ENCODE results near the gene RAB27B. TPM values are rescaled to one million over a fixed set of nuclear protein-coding genes. Genes with fewer than 3 reads are reported as not detected.
A peak's percentile ranks its signal among the peaks of the same experiment; 100 is the strongest.

The RAB27B gene
- total RNA-seq, 2 donors from 2014 or later = 0.66 to 10.1 TPM

GRCh38 chr18:54928236-54928635 lies 100.0 kb downstream of the RAB27B start:
- Histone ChIP-seq H3K9me3 (no peaks in the 10 kb centered on the region), H3K27me3 (no peaks in the 10 kb centered on the region), H3K4me1 (no peaks in the 10 kb centered on the region), H3K36me3 (replicated peaks in 1 of 2; ENCODE audit: insufficient read depth in 1 of 2, low read depth in 2 of 2) (no peaks in the 10 kb centered on the region), H3K27ac (no peak overlapping the region), H3K4me3 (no peak overlapping the region)
- ATAC-seq (no peak), DNase-seq (no peak)
- intact Hi-C loops (cut with DNase I) = no loop called here
- TF ChIP-seq POLR2A (IDR thresholded peaks at IDR 0.05) = no peak
- TF ChIP-seq CTCF (IDR thresholded peaks at IDR 0.05) = no peak
- 79 to 88% methylated on average over 2 of the region's 2 CpGs for WGBS, 2 donors

- DNase-seq (no peak), ATAC-seq (no peak)
- Histone ChIP-seq H3K4me3 (no peak overlapping the region), H3K9me3 (no peaks in the 10 kb centered on the region), H3K36me3 (replicated peaks in 1 of 2; ENCODE audit: insufficient read depth in 1 of 2, low read depth in 2 of 2) (no peaks in the 10 kb centered on the region), H3K27ac (no peak overlapping the region), H3K27me3 (no peaks in the 10 kb centered on the region), H3K4me1 (no peaks in the 10 kb centered on the region)
- TF ChIP-seq POLR2A (IDR thresholded peaks at IDR 0.05) (no peak), CTCF (IDR thresholded peaks at IDR 0.05) (peak in 1 of 7 experiments; percentile 17)
- 92 to 95% methylated on average over 4 of the region's 4 CpGs for WGBS, 2 donors
- intact Hi-C loops (cut with DNase I) = no loop called here
Measured at GRCh38 chr18:54931152-54931551, 102.9 kb downstream of the RAB27B start.

- Histone ChIP-seq H3K36me3 (replicated peaks in 1 of 2; ENCODE audit: insufficient read depth in 1 of 2, low read depth in 2 of 2) (no peaks in the 10 kb centered on the region), H3K27me3 (no peaks in the 10 kb centered on the region), H3K27ac (no peak overlapping the region), H3K4me1 (no peaks in the 10 kb centered on the region), H3K9me3 (no peaks in the 10 kb centered on the region), H3K4me3 (no peak overlapping the region)
- DNase-seq (no peak), ATAC-seq (no peak)
- intact Hi-C loops (cut with DNase I) = no loop called here
- 44 to 55% methylated on average over 1 of the region's 1 CpG for WGBS, 2 donors
- TF ChIP-seq POLR2A (IDR thresholded peaks at IDR 0.05) = no peak
- no peak for TF ChIP-seq CTCF (IDR thresholded peaks at IDR 0.05)
Measured at GRCh38 chr18:54932472-54932871, 104.2 kb downstream of the RAB27B start.

GRCh38 chr18:54938506-54938905 lies 110.2 kb downstream of the RAB27B start:
- intact Hi-C loops (cut with DNase I) = no loop called here
- no peak for ATAC-seq
- Histone ChIP-seq H3K27me3 (no peaks in the 10 kb centered on the region), H3K4me3 (no peak overlapping the region), H3K4me1 (no peaks in the 10 kb centered on the region), H3K9me3 (no peaks in the 10 kb centered on the region), H3K27ac (no peak overlapping the region), H3K36me3 (replicated peaks in 1 of 2; ENCODE audit: insufficient read depth in 1 of 2, low read depth in 2 of 2) (no peaks in the 10 kb centered on the region)
- no peak for DNase-seq
- no peak for TF ChIP-seq POLR2A (IDR thresholded peaks at IDR 0.05)
- TF ChIP-seq CTCF (IDR thresholded peaks at IDR 0.05) = no peak
- WGBS, 2 donors = 96 to 98% methylated on average over 3 of the region's 3 CpGs

- H3K36me3 ChIP-seq (replicated peaks in 1 of 2; ENCODE audit: insufficient read depth in 1 of 2, low read depth in 2 of 2) = no peaks in the 10 kb centered on the region
- no peak for DNase-seq
- H3K27ac ChIP-seq = no peak overlapping the region
- intact Hi-C loops (cut with DNase I) = no loop called here
- no peaks in the 10 kb centered on the region for H3K27me3 ChIP-seq
- no peak for ATAC-seq
- TF ChIP-seq POLR2A (IDR thresholded peaks at IDR 0.05) (no peak), CTCF (IDR thresholded peaks at IDR 0.05) (no peak)
- H3K4me3 ChIP-seq = no peak overlapping the region
- no peaks in the 10 kb centered on the region for H3K4me1 ChIP-seq
- 81 to 88% methylated on average over 7 of the region's 7 CpGs for WGBS, 2 donors
- no peaks in the 10 kb centered on the region for H3K9me3 ChIP-seq
Measured at GRCh38 chr18:54939361-54939917, 111.2 kb downstream of the RAB27B start.
